ENCODE results near the gene JAG2.

DNA sequence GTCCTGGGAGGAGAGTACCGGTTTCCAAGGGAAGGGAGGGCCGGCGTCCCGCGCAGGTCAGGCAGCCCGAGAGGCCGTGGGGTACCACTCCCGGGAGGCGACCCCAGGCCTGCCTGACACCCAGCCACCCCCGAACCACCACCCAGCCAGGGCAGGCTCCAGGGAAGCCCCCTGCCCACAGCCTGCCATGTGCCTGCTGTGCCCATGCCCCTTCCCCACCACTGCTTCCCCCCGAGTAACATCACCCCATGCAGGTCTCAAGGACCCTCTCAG lies 10.2 kb upstream of the JAG2 start:
- TF ChIP-seq, protein P1, sequence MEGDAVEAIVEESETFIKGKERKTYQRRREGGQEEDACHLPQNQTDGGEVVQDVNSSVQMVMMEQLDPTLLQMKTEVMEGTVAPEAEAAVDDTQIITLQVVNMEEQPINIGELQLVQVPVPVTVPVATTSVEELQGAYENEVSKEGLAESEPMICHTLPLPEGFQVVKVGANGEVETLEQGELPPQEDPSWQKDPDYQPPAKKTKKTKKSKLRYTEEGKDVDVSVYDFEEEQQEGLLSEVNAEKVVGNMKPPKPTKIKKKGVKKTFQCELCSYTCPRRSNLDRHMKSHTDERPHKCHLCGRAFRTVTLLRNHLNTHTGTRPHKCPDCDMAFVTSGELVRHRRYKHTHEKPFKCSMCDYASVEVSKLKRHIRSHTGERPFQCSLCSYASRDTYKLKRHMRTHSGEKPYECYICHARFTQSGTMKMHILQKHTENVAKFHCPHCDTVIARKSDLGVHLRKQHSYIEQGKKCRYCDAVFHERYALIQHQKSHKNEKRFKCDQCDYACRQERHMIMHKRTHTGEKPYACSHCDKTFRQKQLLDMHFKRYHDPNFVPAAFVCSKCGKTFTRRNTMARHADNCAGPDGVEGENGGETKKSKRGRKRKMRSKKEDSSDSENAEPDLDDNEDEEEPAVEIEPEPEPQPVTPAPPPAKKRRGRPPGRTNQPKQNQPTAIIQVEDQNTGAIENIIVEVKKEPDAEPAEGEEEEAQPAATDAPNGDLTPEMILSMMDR (IDR thresholded peaks at IDR 0.05): no peak
- TF ChIP-seq POLR2A (IDR thresholded peaks at IDR 0.05): no peak
